ENCODE results near the gene USP16.

DNA sequence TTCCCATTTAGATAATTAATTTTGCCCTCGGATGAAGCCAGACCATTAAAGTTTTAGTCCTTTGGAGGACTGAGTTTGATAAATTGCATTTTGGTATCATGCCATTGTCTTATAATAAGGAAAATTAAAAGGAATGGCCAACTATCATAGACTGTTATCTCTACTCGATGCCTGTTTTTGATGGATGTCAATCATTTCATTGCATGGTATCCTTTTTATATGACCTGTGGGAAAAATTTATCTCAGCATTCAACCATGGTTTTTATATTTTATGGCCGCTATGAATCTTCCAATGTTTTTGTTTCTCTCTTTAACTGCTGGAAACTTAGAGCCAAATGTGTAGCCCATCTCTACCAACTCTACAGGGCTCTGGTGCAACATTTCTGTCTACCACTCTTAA is 58.8 kb downstream of the USP16 start:
- TF ChIP-seq, protein P1, sequence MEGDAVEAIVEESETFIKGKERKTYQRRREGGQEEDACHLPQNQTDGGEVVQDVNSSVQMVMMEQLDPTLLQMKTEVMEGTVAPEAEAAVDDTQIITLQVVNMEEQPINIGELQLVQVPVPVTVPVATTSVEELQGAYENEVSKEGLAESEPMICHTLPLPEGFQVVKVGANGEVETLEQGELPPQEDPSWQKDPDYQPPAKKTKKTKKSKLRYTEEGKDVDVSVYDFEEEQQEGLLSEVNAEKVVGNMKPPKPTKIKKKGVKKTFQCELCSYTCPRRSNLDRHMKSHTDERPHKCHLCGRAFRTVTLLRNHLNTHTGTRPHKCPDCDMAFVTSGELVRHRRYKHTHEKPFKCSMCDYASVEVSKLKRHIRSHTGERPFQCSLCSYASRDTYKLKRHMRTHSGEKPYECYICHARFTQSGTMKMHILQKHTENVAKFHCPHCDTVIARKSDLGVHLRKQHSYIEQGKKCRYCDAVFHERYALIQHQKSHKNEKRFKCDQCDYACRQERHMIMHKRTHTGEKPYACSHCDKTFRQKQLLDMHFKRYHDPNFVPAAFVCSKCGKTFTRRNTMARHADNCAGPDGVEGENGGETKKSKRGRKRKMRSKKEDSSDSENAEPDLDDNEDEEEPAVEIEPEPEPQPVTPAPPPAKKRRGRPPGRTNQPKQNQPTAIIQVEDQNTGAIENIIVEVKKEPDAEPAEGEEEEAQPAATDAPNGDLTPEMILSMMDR (conservative IDR thresholded peaks at IDR 0.05): no peak
- TF ChIP-seq EZH2 (IDR thresholded peaks at IDR 0.05; ENCODE audit: low read depth): no peak

Measured in PC-9 (cell line).